HG02981 (cell line): Measurements from ENCODE around the gene NT5DC1.

Experiments used
- ATAC-seq: cut with Tn5 transposase; IDR thresholded peaks from one replicate; pipeline ENCODE4 v1.9.1; 2021; ENCODE audit warnings: mild to moderate bottlenecking, moderate library complexity; ENCODE audit not compliant: unreplicated experiment

The NT5DC1 gene

GRCh38 chr6:116180375-116180774 lies 79.7 kb downstream of the NT5DC1 start:
- no peak for ATAC-seq

GRCh38 chr6:116189472-116189871 lies 88.8 kb downstream of the NT5DC1 start:
- no peak for ATAC-seq

GRCh38 chr6:116190550-116190949 lies 89.9 kb downstream of the NT5DC1 start:
- ATAC-seq: no peak

- ATAC-seq: no peak
Measured at GRCh38 chr6:116191881-116192280, 91.2 kb downstream of the NT5DC1 start.

GRCh38 chr6:116192786-116193185 lies 92.1 kb downstream of the NT5DC1 start:
- no peak for ATAC-seq

GRCh38 chr6:116196841-116197240 lies 96.2 kb downstream of the NT5DC1 start:
- no peak for ATAC-seq

GRCh38 chr6:116200619-116201249 lies 100.1 kb downstream of the NT5DC1 start:
- no peak for ATAC-seq

GRCh38 chr6:116201538-116201937 lies 100.9 kb downstream of the NT5DC1 start:
- ATAC-seq: no peak

- no peak for ATAC-seq
Measured at GRCh38 chr6:116205281-116205680, 104.6 kb downstream of the NT5DC1 start.

GRCh38 chr6:116206231-116206903 lies 105.7 kb downstream of the NT5DC1 start:
- ATAC-seq: no peak

- no peak for ATAC-seq
Measured at GRCh38 chr6:116208056-116208785, 107.6 kb downstream of the NT5DC1 start.

- no peak for ATAC-seq
Measured at GRCh38 chr6:116210316-116210715, 109.7 kb downstream of the NT5DC1 start.

GRCh38 chr6:116210750-116211425 lies 110.2 kb downstream of the NT5DC1 start:
- ATAC-seq: no peak

- no peak for ATAC-seq
Measured at GRCh38 chr6:116214681-116215080, 114.0 kb downstream of the NT5DC1 start.

- ATAC-seq: no peak
Measured at GRCh38 chr6:116215414-116215813, 114.8 kb downstream of the NT5DC1 start.

GRCh38 chr6:116217069-116217468 lies 116.4 kb downstream of the NT5DC1 start:
- ATAC-seq: no peak

GRCh38 chr6:116218172-116218633 lies 117.5 kb downstream of the NT5DC1 start:
- ATAC-seq: no peak

GRCh38 chr6:116218866-116219265 lies 118.2 kb downstream of the NT5DC1 start:
- ATAC-seq: no peak

- no peak for ATAC-seq
Measured at GRCh38 chr6:116221067-116221466, 120.4 kb downstream of the NT5DC1 start.

GRCh38 chr6:116221911-116222310 lies 121.3 kb downstream of the NT5DC1 start:
- ATAC-seq: no peak

- ATAC-seq: no peak
Measured at GRCh38 chr6:116223355-116223754, 122.7 kb downstream of the NT5DC1 start.
